ENCODE results near the gene WWP2.

Gene WWP2

DNA sequence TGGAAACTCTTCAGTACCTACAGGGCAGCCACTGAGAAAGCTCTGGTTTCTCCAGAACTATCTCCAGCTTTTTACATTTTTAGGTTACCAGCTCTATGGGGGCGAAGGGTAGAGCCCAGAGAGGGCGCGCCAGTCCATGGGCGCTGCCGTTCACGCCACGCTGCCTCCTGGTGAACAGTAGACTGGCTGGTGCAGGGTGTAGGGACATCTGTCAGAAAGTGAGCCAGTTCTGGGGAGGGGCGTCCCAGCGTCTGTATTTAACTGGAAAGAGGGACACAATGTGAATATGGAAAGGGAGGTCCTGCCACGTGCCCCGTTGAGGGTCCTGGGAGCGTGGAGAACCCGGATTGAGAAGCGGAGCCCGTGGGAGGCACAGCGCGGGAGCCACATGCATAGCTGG lies 172.6 kb downstream of the WWP2 start:
- ChIA-PET CTCF (no interaction called here), POLR2A (no interaction called here)
- peaks cover 0 to 81% of the 10 kb centered on the region in 2 experiments; a peak in 1 of 3 replicates for H3K36me3 ChIP-seq (ENCODE audit: control insufficient read depth in 2 of 2, insufficient read depth in 1 of 2, low read length in 2 of 2)
- H3K9me3 ChIP-seq (ENCODE audit: control insufficient read depth, insufficient read depth, low read depth, low read length): no peaks in the 10 kb centered on the region
- H3K4me1 ChIP-seq (ENCODE audit: control insufficient read depth, insufficient read depth, low read length): no peaks in the 10 kb centered on the region
- no peak for TF ChIP-seq ZNF510 (tag by site-specific recombination; IDR thresholded peaks at IDR 0.05; ENCODE audit: insufficient replicate concordance)
- no peak for TF ChIP-seq ZBTB48 (tag by site-specific recombination; IDR thresholded peaks at IDR 0.05)
- no peak for TF ChIP-seq OSR2 (tag by site-specific recombination; IDR thresholded peaks at IDR 0.05)
- no peak for TF ChIP-seq ZBTB21 (tag by site-specific recombination; IDR thresholded peaks at IDR 0.05)
- TF ChIP-seq ZFP69B (tag by site-specific recombination; IDR thresholded peaks at IDR 0.05): no peak
- TF ChIP-seq, protein P1, sequence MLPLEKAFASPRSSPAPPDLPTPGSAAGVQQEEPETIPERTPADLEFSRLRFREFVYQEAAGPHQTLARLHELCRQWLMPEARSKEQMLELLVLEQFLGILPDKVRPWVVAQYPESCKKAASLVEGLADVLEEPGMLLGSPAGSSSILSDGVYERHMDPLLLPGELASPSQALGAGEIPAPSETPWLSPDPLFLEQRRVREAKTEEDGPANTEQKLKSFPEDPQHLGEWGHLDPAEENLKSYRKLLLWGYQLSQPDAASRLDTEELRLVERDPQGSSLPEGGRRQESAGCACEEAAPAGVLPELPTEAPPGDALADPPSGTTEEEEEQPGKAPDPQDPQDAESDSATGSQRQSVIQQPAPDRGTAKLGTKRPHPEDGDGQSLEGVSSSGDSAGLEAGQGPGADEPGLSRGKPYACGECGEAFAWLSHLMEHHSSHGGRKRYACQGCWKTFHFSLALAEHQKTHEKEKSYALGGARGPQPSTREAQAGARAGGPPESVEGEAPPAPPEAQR (tag by site-specific recombination; IDR thresholded peaks at IDR 0.05): no peak
- no peak for TF ChIP-seq ZNF132 (tag by site-specific recombination; IDR thresholded peaks at IDR 0.05; ENCODE audit: borderline replicate concordance)
- TF ChIP-seq, protein P2, sequence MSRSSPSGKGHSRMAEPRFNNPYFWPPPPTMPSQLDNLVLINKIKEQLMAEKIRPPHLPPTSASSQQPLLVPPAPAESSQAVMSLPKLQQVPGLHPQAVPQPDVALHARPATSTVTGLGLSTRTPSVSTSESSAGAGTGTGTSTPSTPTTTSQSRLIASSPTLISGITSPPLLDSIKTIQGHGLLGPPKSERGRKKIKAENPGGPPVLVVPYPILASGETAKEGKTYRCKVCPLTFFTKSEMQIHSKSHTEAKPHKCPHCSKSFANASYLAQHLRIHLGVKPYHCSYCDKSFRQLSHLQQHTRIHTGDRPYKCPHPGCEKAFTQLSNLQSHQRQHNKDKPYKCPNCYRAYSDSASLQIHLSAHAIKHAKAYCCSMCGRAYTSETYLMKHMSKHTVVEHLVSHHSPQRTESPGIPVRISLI (tag by site-specific recombination; IDR thresholded peaks at IDR 0.05): no peak
- TF ChIP-seq KLF1 (tag by site-specific recombination; IDR thresholded peaks at IDR 0.05): no peak
- TF ChIP-seq ZNF19 (tag by site-specific recombination; IDR thresholded peaks at IDR 0.05; ENCODE audit: low read depth): no peak
- TF ChIP-seq ZNF580 (tag by site-specific recombination; IDR thresholded peaks at IDR 0.05): no peak
- no peak for TF ChIP-seq ZNF26 (tag by site-specific recombination; IDR thresholded peaks at IDR 0.05)
- TF ChIP-seq ZNF664 (tag by site-specific recombination; IDR thresholded peaks at IDR 0.05): no peak
- TF ChIP-seq ZNF48 (tag by site-specific recombination; IDR thresholded peaks at IDR 0.05): no peak
- no peak for TF ChIP-seq ZNF621 (tag by site-specific recombination; IDR thresholded peaks at IDR 0.05)
- TF ChIP-seq ZNF629 (tag by site-specific recombination; IDR thresholded peaks at IDR 0.05): no peak
- TF ChIP-seq ZNF169 (tag by site-specific recombination; IDR thresholded peaks at IDR 0.05): no peak
- TF ChIP-seq ZSCAN5A (tag by site-specific recombination; IDR thresholded peaks at IDR 0.05): no peak
- TF ChIP-seq ZNF146 (tag by site-specific recombination; IDR thresholded peaks at IDR 0.05): no peak
- no peak for TF ChIP-seq ZNF837 (tag by site-specific recombination; IDR thresholded peaks at IDR 0.05)
- H3K4me3 ChIP-seq (ENCODE audit: low read depth, low read length): no peak overlapping the region
- no peak overlapping the region for H3K27ac ChIP-seq (ENCODE audit: extremely low read depth, low read depth, low read length)

- Histone ChIP-seq H3K4me1 (ENCODE audit: control insufficient read depth, insufficient read depth, low read length) (no peaks in the 10 kb centered on the region), H3K36me3 (ENCODE audit: control insufficient read depth in 2 of 2, insufficient read depth in 1 of 2, low read length in 2 of 2) (peaks cover 0 to 85% of the 10 kb centered on the region in 2 experiments; a peak in 1 of 3 replicates), H3K4me3 (ENCODE audit: low read depth, low read length) (no peak overlapping the region), H3K9me3 (ENCODE audit: control insufficient read depth, insufficient read depth, low read depth, low read length) (no peaks in the 10 kb centered on the region), H3K27ac (ENCODE audit: extremely low read depth, low read depth, low read length) (no peak overlapping the region)
- CTCF ChIA-PET: no interaction called here
- POLR2A ChIA-PET: no interaction called here
- no peak for TF ChIP-seq ZNF311 (tag by site-specific recombination; IDR thresholded peaks at IDR 0.05; ENCODE audit: borderline replicate concordance)
- no peak for TF ChIP-seq ZEB2 (tag by site-specific recombination; IDR thresholded peaks at IDR 0.05)
- TF ChIP-seq, protein P3, sequence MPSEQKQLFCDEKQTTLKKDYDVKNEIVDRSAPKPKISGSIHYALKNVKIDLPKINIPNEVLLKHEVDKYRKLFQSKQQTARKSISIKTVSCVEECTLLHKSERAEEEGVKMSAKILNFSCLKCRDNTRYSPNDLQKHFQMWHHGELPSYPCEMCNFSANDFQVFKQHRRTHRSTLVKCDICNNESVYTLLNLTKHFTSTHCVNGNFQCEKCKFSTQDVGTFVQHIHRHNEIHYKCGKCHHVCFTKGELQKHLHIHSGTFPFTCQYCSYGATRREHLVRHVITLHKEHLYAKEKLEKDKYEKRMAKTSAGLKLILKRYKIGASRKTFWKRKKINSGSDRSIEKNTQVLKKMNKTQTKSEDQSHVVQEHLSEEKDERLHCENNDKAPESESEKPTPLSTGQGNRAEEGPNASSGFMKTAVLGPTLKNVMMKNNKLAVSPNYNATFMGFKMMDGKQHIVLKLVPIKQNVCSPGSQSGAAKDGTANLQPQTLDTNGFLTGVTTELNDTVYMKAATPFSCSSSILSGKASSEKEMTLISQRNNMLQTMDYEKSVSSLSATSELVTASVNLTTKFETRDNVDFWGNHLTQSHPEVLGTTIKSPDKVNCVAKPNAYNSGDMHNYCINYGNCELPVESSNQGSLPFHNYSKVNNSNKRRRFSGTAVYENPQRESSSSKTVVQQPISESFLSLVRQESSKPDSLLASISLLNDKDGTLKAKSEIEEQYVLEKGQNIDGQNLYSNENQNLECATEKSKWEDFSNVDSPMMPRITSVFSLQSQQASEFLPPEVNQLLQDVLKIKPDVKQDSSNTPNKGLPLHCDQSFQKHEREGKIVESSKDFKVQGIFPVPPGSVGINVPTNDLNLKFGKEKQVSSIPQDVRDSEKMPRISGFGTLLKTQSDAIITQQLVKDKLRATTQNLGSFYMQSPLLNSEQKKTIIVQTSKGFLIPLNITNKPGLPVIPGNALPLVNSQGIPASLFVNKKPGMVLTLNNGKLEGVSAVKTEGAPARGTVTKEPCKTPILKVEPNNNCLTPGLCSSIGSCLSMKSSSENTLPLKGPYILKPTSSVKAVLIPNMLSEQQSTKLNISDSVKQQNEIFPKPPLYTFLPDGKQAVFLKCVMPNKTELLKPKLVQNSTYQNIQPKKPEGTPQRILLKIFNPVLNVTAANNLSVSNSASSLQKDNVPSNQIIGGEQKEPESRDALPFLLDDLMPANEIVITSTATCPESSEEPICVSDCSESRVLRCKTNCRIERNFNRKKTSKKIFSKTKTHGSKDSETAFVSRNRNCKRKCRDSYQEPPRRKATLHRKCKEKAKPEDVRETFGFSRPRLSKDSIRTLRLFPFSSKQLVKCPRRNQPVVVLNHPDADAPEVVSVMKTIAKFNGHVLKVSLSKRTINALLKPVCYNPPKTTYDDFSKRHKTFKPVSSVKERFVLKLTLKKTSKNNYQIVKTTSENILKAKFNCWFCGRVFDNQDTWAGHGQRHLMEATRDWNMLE (tag by site-specific recombination; conservative IDR thresholded peaks at IDR 0.05; ENCODE audit: low read depth): no peak
- TF ChIP-seq ZNF133 (tag by site-specific recombination; IDR thresholded peaks at IDR 0.05): no peak
- no peak for TF ChIP-seq ZNF660 (tag by site-specific recombination; IDR thresholded peaks at IDR 0.05)
- no peak for TF ChIP-seq BCL11B (tag by site-specific recombination; IDR thresholded peaks at IDR 0.05; ENCODE audit: low read depth)
Observed at GRCh38 chr16:69935278-69935711, 173.2 kb downstream of the WWP2 start.

All from HEK293 (cell line).